CD14-positive monocyte (primary cell): ENCODE results near the gene WBP1. TPM values are rescaled to one million over a fixed set of nuclear protein-coding genes. Genes with fewer than 3 reads are reported as not detected.
A peak's percentile ranks its signal among the peaks of the same experiment; 100 is the strongest.

Experiments
- DNase-seq, 3 donors: peaks; one replicate each; pipeline ENCODE4 v3.0.0-alpha.2; 2011 to 2022
- H2AFZ ChIP-seq: 2 replicates; pipeline ENCODE4 v1.6.0; 2012; ENCODE audit warnings: mild to moderate bottlenecking, low read depth, low read length, inconsistent platforms; ENCODE audit not compliant: insufficient read depth, poor library complexity, severe bottlenecking
- H3K27ac ChIP-seq, 2 donors: 1 replicate in 1 of 2; 2 replicates in 1 of 2; pipeline ENCODE4 v1.5.1; 2012 to 2013; ENCODE audit warnings: low read length in 2 of 2, control low read depth in 1 of 2, inconsistent platforms in 1 of 2, low read depth in 1 of 2, mild to moderate bottlenecking in 1 of 2
- H3K27me3 ChIP-seq, 2 donors: one replicate each; pipeline versions ENCODE4 v1.6.0 to v1.6.1; 2011 to 2013; ENCODE audit warnings: low read length in 2 of 2; ENCODE audit not compliant: control insufficient read depth in 2 of 2, insufficient read depth in 2 of 2
- H3K36me3 ChIP-seq, 2 donors: replicated peaks in 1 of 2; 1 replicate in 1 of 2; 2 replicates in 1 of 2; pipeline versions ENCODE4 v1.5.1 to v1.6.1; 2012 to 2013; ENCODE audit warnings: low read length in 2 of 2, control low read depth in 1 of 2, inconsistent platforms in 1 of 2, mild to moderate bottlenecking in 1 of 2; ENCODE audit not compliant: insufficient read depth in 2 of 2, control insufficient read depth in 1 of 2
- H3K4me1 ChIP-seq, 2 donors: 1 replicate in 1 of 2; 2 replicates in 1 of 2; pipeline versions ENCODE4 v1.5.1 to v1.6.1; 2012 to 2013; ENCODE audit warnings: low read length in 2 of 2, control low read depth in 1 of 2, inconsistent platforms in 1 of 2, mild to moderate bottlenecking in 1 of 2, moderate library complexity in 1 of 2; ENCODE audit not compliant: insufficient read depth in 2 of 2, control insufficient read depth in 1 of 2
- H3K4me2 ChIP-seq: replicated peaks from 2 replicates; pipeline ENCODE3; 2012; ENCODE audit warnings: low read length, moderate library complexity, mild to moderate bottlenecking; ENCODE audit not compliant: poor library complexity, severe bottlenecking; ENCODE audit errors: extremely low read depth
- H3K4me3 ChIP-seq, 3 experiments: fragments of 200-600 bp in 1 of 3; sonication (generic) in 1 of 3; replicated peaks in 1 of 3; 1 replicate in 2 of 3; 2 replicates in 1 of 3; pipeline ENCODE4 v1.5.1; 2011 to 2013; ENCODE audit warnings: low read length in 3 of 3, mild to moderate bottlenecking in 3 of 3, control low read depth in 2 of 3, low read depth in 2 of 3, inconsistent platforms in 1 of 3, moderate library complexity in 1 of 3
- H3K79me2 ChIP-seq: 2 replicates; pipeline ENCODE4 v1.6.0; 2012; ENCODE audit warnings: mild to moderate bottlenecking, control low read depth, inconsistent platforms, low read length, moderate library complexity; ENCODE audit not compliant: insufficient read depth
- H3K9ac ChIP-seq: 2 replicates; pipeline ENCODE4 v1.6.0; 2017; ENCODE audit warnings: low read length, mild to moderate bottlenecking; ENCODE audit not compliant: insufficient read depth, poor library complexity, severe bottlenecking
- H3K9me3 ChIP-seq, 2 donors: replicated peaks in 1 of 2; 1 replicate in 1 of 2; 2 replicates in 1 of 2; pipeline versions ENCODE4 v1.5.1 to v1.6.1; 2012 to 2013; ENCODE audit warnings: low read length in 2 of 2, control low read depth in 1 of 2; ENCODE audit not compliant: control insufficient read depth in 1 of 2, insufficient read depth in 1 of 2
- H4K20me1 ChIP-seq: 2 replicates; pipeline ENCODE4 v1.6.0; 2012; ENCODE audit warnings: mild to moderate bottlenecking, low read length, control low read depth, moderate library complexity; ENCODE audit not compliant: insufficient read depth
- H3K27ac Mint-ChIP-seq, 7 donors: one replicate each; pipeline ENCODE4 v1.8.0; 2020; ENCODE audit warnings: mild to moderate bottlenecking in 7 of 7, mixed read lengths in 7 of 7, moderate library complexity in 6 of 7, inconsistent platforms in 2 of 7
- H3K27me3 Mint-ChIP-seq, 3 donors: one replicate each; pipeline ENCODE4 v1.8.0; 2021 to 2022; ENCODE audit warnings: low read depth in 3 of 3, mild to moderate bottlenecking in 3 of 3, mixed read lengths in 3 of 3, moderate library complexity in 3 of 3, inconsistent platforms in 1 of 3
- H3K36me3 Mint-ChIP-seq, 2 donors: one replicate each; pipeline ENCODE4 v1.8.0; 2020; ENCODE audit warnings: mixed read lengths in 2 of 2, inconsistent platforms in 1 of 2, mild to moderate bottlenecking in 1 of 2
- H3K4me1 Mint-ChIP-seq: one replicate; pipeline ENCODE4 v1.8.0; 2020; ENCODE audit warnings: mild to moderate bottlenecking, mixed read lengths
- H3K4me3 Mint-ChIP-seq, 2 donors: one replicate each; pipeline ENCODE4 v1.8.0; 2020; ENCODE audit warnings: mild to moderate bottlenecking in 2 of 2, mixed read lengths in 2 of 2, moderate library complexity in 1 of 2
- H3K9me3 Mint-ChIP-seq, 7 donors: one replicate each; pipeline ENCODE4 v1.8.0; 2020 to 2022; ENCODE audit warnings: mixed read lengths in 7 of 7, mild to moderate bottlenecking in 6 of 7, moderate library complexity in 6 of 7, inconsistent platforms in 2 of 7
- CTCF ChIP-seq: fragments of 200-600 bp; IDR thresholded peaks from one replicate; pipeline ENCODE4 v1.8.0; 2022; ENCODE audit warnings: antibody characterized with exemption, mild to moderate bottlenecking
- WGBS: methylation state at CpG from one replicate; pipeline ENCODE4 v1.1.5; 2013; ENCODE audit warnings: missing lambda C conversion rate; ENCODE audit not compliant: insufficient coverage; 5-methylcytosine and 5-hydroxymethylcytosine counted together
- intact Hi-C, 2 donors: fragments of 100-400 bp; cut with micrococcal nuclease; formaldehyde crosslinking; loops; one replicate each; pipeline versions ENCODE4 v1.15.0 to v1.15.1; 2023
- polyA plus RNA-seq, 3 donors: library from polyadenylated mRNA; depleted of rRNA in 1 of 3; unstranded in 2 of 3; stranded (reverse) in 1 of 3; fragments of 300-500 nt in 2 of 3; fragments of >200 nt in 1 of 3; fragmentation: Illumina TruSeq in 2 of 3; gene quantifications; 1 replicate in 2 of 3; 2 replicates in 1 of 3; pipeline ENCODE4 v1.2.3, GENCODE V29; 2012 to 2021

Gene WBP1
- polyA plus RNA-seq, 3 donors: 23.9 to 109 (median 31.0) TPM

- Histone ChIP-seq H3K4me2 (no peak overlapping the region), H3K27ac (no peak overlapping the region), H3K4me3 (no peak overlapping the region), H3K9ac (no peak overlapping the region), H3K79me2 (no peaks in the 10 kb centered on the region), H3K9me3 (peaks cover 0 to 19% of the 10 kb centered on the region in 2 donors), H3K36me3 (no peaks in the 10 kb centered on the region), H3K4me1 (peaks cover 27 to 29% of the 10 kb centered on the region in 2 donors), H4K20me1 (no peaks in the 10 kb centered on the region), H2AFZ (no peak overlapping the region), H3K27me3 (peaks cover 19 to 41% of the 10 kb centered on the region in 2 donors)
- intact Hi-C loops: no loop called here
- H3K4me1 Mint-ChIP-seq: peaks cover 32% of the 10 kb centered on the region
- peaks cover 36 to 45% (median 40%) of the 10 kb centered on the region in 3 donors for H3K27me3 Mint-ChIP-seq
- H3K4me3 Mint-ChIP-seq: no peak overlapping the region
- H3K36me3 Mint-ChIP-seq: peaks cover 4 to 5% of the 10 kb centered on the region in 2 donors
- WGBS: 100% methylated on average over 1 of the region's 1 CpG
- no peak for DNase-seq
- H3K27ac Mint-ChIP-seq: peak overlapping the region in 1 of 7 donors; percentile 16
- no peak for TF ChIP-seq CTCF
- H3K9me3 Mint-ChIP-seq: peaks cover 0 to 9% (median 6%) of the 10 kb centered on the region in 7 donors
These were observed 20.0 kb upstream of the WBP1 start for GRCh38 chr2:74438248-74438647.

DNA sequence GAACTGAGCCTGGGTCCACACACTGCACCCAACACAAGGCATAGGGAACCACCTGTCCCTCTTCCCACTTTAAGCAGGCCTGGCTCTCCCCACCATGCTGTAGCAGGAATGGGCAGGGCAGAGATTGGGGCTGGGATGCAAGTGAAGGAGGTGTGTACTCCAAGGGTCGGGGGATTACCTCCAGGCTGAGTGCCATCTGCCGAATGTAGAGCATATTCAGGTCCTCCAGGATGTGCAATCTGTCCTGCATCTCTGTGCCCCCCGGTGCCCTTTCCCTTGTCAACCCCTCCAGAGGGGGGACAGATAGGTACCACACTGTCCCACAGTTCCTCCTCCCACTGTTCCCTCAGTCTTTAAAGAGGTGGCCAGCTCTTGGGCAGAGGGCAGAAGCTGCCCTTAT lies 18.9 kb upstream of the WBP1 start:
- peaks cover 36% of the 10 kb centered on the region for H3K4me1 Mint-ChIP-seq
- H3K27me3 ChIP-seq: peaks cover 22 to 51% of the 10 kb centered on the region in 2 donors
- H3K9me3 Mint-ChIP-seq: peaks cover 0 to 9% (median 6%) of the 10 kb centered on the region in 7 donors
- peaks cover 39 to 54% (median 46%) of the 10 kb centered on the region in 3 donors for H3K27me3 Mint-ChIP-seq
- intact Hi-C loops: no loop called here
- H3K27ac ChIP-seq: no peak overlapping the region
- no peak for DNase-seq
- no peak overlapping the region for H3K27ac Mint-ChIP-seq
- no peak overlapping the region for H3K4me3 ChIP-seq
- H3K79me2 ChIP-seq: no peaks in the 10 kb centered on the region
- H3K4me2 ChIP-seq: no peak overlapping the region
- peak overlapping the region; percentile 79 for H2AFZ ChIP-seq
- H3K36me3 ChIP-seq: no peaks in the 10 kb centered on the region
- peak overlapping the region; percentile 29 for H3K9ac ChIP-seq
- 35% methylated on average over 3 of the region's 3 CpGs for WGBS
- H3K9me3 ChIP-seq: peaks cover 0 to 19% of the 10 kb centered on the region in 2 donors
- TF ChIP-seq CTCF: no peak
- H3K36me3 Mint-ChIP-seq: peaks cover 4 to 5% of the 10 kb centered on the region in 2 donors
- H3K4me1 ChIP-seq: peaks cover 32 to 33% of the 10 kb centered on the region in 2 donors
- H4K20me1 ChIP-seq: no peaks in the 10 kb centered on the region
- H3K4me3 Mint-ChIP-seq: peak overlapping the region in 1 of 2 donors; percentile 92
